ENCODE data around the gene LARGE1. TPM values are rescaled to one million over a fixed set of nuclear protein-coding genes. Genes with fewer than 3 reads are reported as not detected.

The LARGE1 gene
- total and polyA plus RNA-seq, 10 donors, result 1.9 to 35.8 (median 22.8) TPM

GRCh38 chr22:33888821-33889220, 31.5 kb downstream of the LARGE1 start:
- Histone ChIP-seq H3K36me3 (no peaks in the 10 kb centered on the region), H3K27me3 (replicated peaks in 1 of 7) (no peaks in the 10 kb centered on the region), H3K4me1 (peaks cover 0 to 41% (median 23%) of the 10 kb centered on the region in 6 donors), H3K4me3 (no peak overlapping the region), H3K27ac (no peak overlapping the region), H3K9me3 (no peaks in the 10 kb centered on the region)
- no peak for DNase-seq
- TF ChIP-seq POLR2A (IDR thresholded peaks at IDR 0.05) (no peak), CTCF (IDR thresholded peaks at IDR 0.05 in 8 of 11, conservative IDR thresholded peaks at IDR 0.05 in 3 of 11) (no peak), POLR2AphosphoS5 (IDR thresholded peaks at IDR 0.05) (no peak)
- 35 to 56% (median 42%) methylated on average over 4 of the region's 4 CpGs for WGBS, 5 donors
- intact Hi-C loops (cut with DNase I; ENCODE audit: low total_unique reads), result no loop called here

- intact Hi-C loops (cut with DNase I; ENCODE audit: low total_unique reads), result no loop called here
These were observed 33.1 kb downstream of the LARGE1 start for GRCh38 chr22:33887173-33887572.

DNA sequence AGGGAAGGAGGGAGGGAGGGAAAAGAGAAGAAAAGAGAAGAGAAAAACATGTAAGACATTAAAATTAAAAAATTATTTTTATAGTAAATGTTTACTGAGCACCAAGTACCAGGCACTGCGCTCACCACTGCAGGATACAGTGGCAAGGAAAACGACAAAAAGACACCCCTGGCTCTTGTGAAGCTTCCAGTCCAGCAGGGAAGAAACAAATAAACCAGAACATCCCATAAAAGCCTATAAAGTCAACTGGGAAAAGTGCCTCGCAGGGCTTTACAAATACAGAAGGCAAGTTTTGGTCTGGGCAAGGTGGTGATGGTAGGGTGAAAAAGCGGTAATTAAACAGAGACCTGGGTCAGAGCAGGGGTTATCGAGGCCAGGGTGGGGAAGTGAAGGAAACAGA, 33.6 kb downstream of the LARGE1 start:
- DNase-seq, result peak; percentile 1
- H3K27ac ChIP-seq, result no peak overlapping the region
- H3K9me3 ChIP-seq, result no peaks in the 10 kb centered on the region
- H3K27me3 ChIP-seq (replicated peaks in 1 of 7), result no peaks in the 10 kb centered on the region
- no peaks in the 10 kb centered on the region for H3K36me3 ChIP-seq
- H3K4me1 ChIP-seq, result peaks cover 0 to 42% (median 23%) of the 10 kb centered on the region in 6 donors
- WGBS, 5 donors, result 85 to 90% (median 89%) methylated on average over 5 of the region's 5 CpGs
- TF ChIP-seq CTCF (IDR thresholded peaks at IDR 0.05 in 8 of 11, conservative IDR thresholded peaks at IDR 0.05 in 3 of 11) (no peak), POLR2AphosphoS5 (IDR thresholded peaks at IDR 0.05) (no peak), POLR2A (IDR thresholded peaks at IDR 0.05) (no peak)
- intact Hi-C loops (cut with DNase I; ENCODE audit: low total_unique reads), result no loop called here
- H3K4me3 ChIP-seq, result no peak overlapping the region

More at GRCh38 chr22:33887173-33887572, 33.1 kb downstream of the LARGE1 start:
- no peak for TF ChIP-seq CTCF (IDR thresholded peaks at IDR 0.05 in 8 of 11, conservative IDR thresholded peaks at IDR 0.05 in 3 of 11)
- TF ChIP-seq POLR2AphosphoS5 (IDR thresholded peaks at IDR 0.05), result no peak
- no peak for TF ChIP-seq POLR2A (IDR thresholded peaks at IDR 0.05)
- Histone ChIP-seq H3K27ac (no peak overlapping the region), H3K27me3 (replicated peaks in 1 of 7) (no peaks in the 10 kb centered on the region), H3K9me3 (no peaks in the 10 kb centered on the region), H3K4me3 (no peak overlapping the region), H3K4me1 (peaks cover 0 to 42% (median 23%) of the 10 kb centered on the region in 6 donors), H3K36me3 (no peaks in the 10 kb centered on the region)
- no peak for DNase-seq
- 92 to 95% (median 93%) methylated on average over 13 of the region's 13 CpGs for WGBS, 5 donors

- no peaks in the 10 kb centered on the region for H3K9me3 ChIP-seq
- H3K36me3 ChIP-seq, result no peaks in the 10 kb centered on the region
These were observed 35.4 kb downstream of the LARGE1 start for GRCh38 chr22:33884829-33885228.

More at GRCh38 chr22:33884829-33885228, 35.4 kb downstream of the LARGE1 start:
- intact Hi-C loops (cut with DNase I; ENCODE audit: low total_unique reads), result no loop called here
- Histone ChIP-seq H3K27me3 (replicated peaks in 1 of 7) (no peaks in the 10 kb centered on the region), H3K27ac (no peak overlapping the region), H3K4me1 (peaks cover 0 to 33% (median 21%) of the 10 kb centered on the region in 6 donors), H3K4me3 (no peak overlapping the region)
- TF ChIP-seq POLR2AphosphoS5 (IDR thresholded peaks at IDR 0.05), result no peak
- TF ChIP-seq POLR2A (IDR thresholded peaks at IDR 0.05), result no peak
- no peak for TF ChIP-seq CTCF (IDR thresholded peaks at IDR 0.05 in 8 of 11, conservative IDR thresholded peaks at IDR 0.05 in 3 of 11)
- DNase-seq, result peak; percentile 12
- 84 to 90% (median 87%) methylated on average over 7 of the region's 7 CpGs for WGBS, 5 donors
